Measurements from ENCODE around the gene SLC6A17.

Gene SLC6A17

DNA sequence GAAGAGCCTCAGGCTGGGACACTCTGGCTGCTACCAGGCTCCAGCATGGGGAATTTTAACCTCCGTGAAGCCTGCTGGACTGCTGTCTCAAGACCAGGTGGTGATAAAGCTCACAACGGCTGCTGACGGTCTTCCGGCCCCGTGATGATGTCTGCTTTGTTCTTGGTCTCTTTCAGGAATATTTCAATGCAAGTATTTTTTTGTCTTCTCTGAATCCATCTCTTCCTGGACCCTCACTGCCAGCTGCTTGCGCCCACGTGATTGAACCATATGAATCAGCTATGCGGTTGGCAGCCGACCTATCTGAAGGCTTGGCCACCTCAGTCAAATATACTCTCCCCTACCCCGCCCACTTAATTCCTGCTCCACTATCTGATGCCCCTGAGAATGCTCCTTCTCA is 14.6 kb upstream of the SLC6A17 start:
- DNase-seq: no peak

DNA sequence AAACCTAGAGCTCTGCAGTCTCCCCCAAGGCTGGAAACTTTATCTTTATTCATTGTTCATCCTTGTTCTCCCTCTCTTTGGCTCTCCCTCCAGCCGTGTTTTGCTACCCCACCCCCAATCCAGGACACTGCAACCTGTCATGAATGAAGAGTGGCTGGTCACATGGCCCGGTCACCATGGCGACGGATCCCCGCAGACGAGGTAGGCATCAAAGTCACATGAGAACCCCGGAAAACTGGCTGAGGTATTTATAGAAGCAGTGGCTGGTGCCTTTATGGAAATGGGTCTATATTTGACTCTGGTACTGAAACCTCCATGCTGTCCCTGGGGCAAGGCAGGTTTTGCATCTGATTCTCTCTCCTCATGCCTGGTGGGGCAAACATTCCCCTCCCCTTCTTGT is 13.4 kb upstream of the SLC6A17 start:
- DNase-seq: peak; percentile 24

DNA sequence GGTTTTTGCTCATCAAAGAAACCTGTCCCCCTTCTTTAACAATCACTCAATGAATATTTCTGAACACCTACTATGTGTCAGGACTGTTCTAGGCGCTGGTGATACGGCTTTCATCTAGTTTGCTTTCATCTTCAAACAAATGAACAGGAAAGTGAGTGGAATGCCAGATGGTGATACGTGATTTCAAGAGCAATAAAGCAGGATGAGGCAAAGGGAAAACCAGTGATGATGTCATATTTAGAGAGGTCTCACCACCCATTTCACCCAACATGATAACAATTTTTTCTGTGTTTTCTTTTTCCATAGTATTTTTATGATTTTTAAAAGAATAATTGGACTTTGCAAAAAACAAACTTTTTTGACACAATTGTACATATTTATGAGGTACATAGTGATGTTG is 11.3 kb upstream of the SLC6A17 start:
- no peak for DNase-seq

DNA sequence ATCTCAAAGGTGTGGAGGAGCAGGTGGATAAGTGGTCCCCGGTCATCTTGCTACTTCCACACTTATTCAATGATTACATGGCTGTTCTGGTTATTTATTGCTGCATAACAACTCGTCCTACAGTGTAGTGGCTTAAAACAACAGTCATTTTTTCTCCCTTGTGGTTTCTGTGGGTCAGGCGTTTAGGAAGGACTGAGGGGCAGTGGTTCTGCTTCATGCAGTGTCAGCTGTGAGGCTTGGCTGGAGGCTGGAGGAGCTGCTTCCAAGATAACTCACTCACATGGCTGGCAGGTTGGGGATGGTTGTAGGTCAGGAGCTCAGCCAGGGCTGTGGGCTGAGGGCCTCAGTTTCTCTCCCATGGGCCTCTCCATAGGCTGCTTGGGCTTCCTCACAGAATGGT is 5.9 kb upstream of the SLC6A17 start:
- no peak for DNase-seq

DNA sequence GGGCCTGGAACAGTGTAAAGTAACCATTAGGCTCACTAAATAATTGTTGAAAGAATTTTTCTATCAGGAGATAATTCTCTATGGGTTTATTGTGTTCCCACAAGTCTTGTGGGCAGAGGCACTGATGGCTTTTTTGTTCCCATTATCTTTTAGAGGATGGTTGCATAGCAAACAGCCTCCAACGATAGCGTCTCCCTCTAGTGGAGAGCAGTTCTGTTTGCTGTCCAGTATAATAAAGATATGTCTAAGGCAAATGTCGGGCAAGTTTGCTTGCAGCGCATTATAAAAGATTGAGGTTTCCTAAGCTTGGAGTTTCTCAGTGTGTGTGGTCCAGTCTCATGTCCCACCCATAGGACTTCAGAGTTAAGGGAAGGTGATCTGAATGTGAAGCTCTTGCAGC is 1.3 kb upstream of the SLC6A17 start:
- no peak for DNase-seq

DNA sequence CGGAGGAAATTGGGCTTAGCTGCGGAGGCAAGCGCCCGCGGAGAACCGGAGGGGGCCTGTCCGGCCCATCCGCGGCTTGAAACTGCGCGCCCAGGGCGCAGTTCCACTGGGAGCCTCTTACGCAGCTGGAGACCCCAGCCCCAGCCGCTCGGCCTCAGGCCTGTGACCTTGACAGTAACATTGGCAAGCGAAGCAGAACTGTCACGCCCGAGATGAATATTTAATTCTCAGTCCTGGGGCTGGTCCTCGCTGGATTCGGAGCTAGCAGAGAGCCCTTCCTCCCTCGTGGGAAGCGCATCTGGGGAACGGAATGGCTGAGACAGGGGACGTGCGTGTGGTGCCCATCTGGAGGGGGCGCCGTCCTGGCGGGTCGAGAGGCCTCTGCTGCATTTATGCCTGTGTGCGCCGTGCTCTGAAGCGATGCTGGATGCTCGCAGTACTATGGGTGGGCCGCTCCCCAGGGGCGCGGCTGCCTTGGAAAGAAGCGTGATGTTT is 928 bp downstream of the SLC6A17 start:
- DNase-seq: no peak

DNA sequence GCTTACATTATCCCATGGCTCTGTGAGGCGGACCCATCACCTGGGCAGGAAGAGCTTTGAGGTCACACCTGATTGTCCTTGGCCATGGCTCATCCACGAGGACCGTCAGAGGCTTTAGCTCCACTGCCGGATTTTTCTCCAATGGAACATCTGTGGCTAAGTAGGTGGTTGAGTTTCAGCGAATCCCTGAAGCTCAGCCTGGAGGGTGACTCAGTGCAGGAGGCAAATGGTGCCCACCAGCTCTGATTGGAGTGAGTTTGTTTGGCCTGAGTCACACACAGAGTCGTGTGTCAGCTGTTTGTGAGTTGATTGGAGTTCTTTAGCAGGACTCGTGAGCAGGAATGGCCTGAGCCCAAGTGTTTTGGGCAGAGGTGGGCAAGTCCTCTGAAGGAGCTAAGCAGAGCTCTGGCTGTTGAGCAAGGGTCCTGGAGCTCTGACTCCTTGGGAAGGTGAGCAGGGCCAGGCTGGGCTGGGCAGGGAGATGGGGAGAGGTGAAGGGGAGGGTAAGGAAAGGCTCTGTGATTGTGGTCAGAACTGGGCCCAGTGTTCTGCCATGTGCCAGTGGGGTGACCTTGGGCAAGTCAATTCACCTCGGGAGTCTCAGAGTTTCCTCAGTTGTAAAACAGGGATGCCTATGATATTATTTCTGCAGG is 2.0 kb downstream of the SLC6A17 start:
- no peak for DNase-seq

DNA sequence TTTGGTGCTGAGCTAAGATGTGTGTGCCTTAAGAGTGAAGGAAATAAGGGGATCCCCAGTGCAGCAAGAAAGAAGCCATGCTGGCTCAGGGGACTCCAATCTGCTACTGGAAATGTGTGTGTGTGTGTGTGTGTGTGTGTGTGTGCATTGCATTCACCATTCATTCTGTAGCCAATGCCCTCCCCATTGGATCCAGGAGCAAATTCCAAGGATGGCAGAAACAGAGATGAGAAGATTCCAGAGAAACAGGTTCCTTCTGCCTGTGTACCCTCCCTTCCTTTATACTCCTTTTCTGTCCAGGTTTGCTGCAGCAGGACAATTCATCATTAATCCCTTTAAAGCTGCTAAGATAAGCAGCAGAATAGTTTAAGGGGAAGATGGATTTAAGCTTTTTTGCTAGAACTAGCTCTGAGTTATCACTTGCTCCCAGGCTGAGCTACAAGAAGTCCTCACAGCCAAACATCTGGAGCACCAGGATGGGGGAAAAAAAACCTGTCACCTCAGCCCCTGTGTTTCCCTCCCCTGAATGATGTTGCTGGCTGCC is 3.2 kb downstream of the SLC6A17 start:
- DNase-seq: no peak

DNA sequence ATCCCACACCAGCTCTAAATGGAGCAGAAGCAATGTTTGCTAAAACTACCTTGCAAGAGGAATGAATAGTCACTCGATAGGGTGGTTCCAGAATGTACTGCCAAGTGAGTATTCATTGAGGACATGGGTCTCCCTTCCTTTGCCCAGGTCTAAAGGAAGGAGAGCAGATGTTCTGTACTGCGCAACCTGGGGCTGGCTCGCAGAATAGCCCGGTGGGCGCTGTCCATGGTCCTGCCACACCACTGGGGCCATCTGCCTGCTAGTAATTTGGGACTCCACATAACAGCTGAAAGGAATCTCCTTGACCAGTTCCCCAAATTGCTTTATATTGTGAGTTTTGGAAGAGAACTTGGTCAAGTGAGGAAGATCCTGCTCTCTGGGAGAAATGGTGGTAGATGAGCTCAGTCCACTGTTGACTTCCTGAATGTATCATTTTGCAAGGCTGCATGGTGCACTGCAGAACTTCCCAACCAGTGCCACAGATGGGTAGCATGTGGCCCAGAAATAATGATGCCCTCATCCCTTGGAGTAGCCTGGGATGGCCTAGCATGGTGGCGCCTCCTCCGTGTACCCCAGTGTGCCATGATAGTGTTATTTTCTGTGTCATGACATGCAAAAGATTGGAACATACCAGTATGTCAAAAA is 5.7 kb downstream of the SLC6A17 start:
- peak; percentile 49 for DNase-seq

DNA sequence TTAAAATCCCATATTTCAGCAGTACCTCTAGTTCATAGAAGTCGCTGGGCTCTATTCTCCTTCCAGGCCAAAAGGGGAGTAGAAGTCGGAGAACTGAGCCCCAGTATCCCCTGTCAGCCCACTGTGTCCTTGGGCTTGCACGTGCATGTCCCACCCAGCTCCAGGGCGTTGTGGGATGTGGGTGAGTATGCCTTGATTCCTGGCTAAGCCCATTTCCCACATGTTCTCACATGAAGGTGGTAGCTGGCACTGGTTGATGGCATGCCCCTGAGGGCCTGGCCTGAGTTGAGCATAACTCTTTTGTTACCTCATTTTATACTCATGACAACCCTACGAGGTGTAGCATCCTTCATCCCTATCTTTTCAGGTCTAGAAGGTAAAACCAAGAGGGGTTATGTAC is 8.0 kb downstream of the SLC6A17 start:
- no peak for DNase-seq

DNA sequence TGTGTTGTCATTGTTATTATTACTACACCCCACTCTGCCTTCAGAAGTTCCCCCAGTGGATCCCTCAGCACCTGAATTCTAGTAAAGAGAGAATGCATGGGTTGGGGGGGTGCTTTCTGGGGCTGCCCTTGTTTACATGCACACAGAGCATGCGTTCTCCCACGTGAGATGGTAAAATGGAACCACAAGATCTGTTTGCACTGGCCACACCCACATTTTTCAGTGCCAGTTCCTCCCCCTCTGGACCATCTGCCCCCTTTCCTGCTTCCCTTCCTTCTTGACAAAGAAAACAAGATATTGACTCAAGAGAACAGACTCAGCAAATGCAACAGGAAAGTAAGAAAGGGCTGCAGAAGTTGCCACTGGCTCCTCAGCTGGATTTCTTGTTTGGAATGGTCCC is 8.9 kb downstream of the SLC6A17 start:
- DNase-seq: no peak

DNA sequence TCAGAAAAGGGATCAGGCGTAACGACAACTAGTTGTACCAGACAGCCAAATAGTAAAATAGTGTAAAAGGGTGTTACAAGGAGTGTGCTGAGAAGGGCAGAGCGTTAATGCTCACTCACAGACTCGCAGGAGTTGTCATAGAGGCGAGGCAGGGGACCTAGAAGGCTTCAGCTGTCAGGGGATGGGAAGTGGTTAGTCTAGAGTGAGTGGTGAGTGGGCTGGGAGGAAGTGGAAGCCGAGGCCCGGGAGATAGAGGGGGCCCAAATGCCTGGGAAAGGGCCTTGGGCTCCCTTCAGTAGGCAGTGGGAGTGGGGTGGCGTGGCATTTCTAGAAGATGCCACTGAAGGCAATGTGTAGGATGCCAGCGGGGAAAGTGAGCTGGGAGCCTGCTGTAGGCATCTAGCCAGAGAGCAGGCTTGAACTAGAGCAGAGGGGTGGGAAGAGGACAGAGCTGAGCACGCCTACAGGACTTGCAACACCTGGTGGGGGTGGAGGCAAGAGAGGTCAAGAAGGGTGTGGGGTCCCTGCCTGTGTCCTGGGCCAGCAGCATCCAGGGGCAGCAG is 10.3 kb downstream of the SLC6A17 start:
- no peak for DNase-seq

DNA sequence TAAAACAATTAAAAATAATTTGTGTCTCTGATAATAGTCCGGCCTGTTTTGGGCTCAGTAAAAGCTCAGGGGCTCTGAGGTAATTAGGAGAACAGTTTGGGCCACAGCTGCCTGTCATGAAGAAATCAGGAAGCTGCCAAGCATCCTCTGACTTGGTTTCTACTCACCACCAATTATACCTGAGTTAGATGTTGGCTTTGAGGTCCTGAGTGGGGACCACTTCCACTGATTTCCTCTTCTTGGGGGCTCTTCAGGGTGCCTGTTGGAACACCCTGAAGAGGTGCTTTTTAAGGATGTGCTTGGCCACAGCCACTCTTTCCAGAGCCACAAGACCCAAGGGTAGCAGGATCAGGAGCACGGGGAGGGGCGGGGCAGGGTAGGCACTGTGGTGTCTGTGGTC is 10.9 kb downstream of the SLC6A17 start:
- DNase-seq: no peak

DNA sequence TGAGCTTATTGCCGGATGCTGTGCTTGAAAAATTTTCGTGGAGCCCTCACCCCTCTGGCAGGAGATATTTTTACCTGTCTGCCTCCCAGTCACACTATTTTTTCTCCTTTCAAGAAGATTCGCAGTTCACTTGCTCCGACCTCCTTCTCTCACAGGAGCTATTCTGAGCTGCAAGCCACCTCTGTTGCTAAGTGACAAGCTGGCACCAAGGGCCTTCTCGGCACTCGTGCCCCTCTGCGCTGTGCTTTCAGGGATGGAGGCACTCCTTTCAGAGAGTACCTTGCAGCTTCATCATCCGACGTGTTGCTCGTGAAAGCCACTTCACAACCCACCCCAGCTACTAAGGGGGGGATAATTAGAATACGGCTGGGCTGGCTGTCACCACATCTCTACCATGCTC is 11.6 kb downstream of the SLC6A17 start:
- no peak for DNase-seq

DNA sequence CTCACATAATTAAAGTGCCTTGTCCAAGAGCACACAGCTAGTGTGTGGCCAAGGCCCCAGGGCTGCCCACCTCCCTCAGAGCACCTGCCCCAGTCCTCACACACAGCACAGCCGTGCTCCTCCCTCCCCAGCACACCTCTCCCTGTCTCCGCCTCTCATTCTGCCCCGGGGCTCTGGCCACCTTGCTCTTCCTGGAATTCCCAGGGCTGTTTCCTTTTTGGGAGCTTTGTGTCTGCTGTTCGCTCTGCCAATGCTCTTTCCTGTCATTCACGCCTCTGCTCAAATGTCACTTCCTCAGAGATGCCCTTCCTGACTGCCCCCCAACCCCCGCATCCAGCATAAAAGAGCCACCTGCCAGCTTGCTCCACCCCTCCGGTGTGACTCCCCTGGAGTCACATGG is 13.3 kb downstream of the SLC6A17 start:
- no peak for DNase-seq

DNA sequence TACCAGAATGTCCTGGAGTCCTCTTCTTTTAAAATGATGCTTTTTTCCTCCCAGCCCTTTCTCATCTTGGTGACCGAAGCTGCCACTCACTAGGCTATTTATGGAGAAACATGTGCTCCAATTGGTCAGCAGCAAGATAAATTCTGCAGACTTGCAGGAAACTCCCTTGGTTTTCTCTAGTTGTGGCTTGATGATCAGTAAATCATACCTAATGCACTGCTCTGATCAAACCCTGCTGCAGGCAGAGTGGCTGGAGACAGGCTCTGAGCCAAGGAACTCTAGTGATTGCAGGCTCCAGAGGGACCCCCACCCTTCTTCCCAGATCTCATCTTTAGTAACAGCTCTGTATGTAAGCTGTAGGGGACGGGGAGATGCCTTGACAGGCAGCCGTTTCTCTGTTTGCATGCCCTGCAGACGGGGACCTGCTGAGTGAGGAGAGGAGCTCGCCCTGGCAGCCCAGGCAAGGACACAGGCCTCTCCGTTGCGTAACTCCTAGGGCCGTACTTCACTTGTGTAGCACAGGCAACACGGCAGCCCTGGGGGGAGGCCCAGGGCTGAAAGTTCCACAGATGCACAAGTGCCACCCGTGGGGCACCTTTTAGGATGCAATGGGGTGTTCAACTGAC is 14.5 kb downstream of the SLC6A17 start:
- no peak for DNase-seq

DNA sequence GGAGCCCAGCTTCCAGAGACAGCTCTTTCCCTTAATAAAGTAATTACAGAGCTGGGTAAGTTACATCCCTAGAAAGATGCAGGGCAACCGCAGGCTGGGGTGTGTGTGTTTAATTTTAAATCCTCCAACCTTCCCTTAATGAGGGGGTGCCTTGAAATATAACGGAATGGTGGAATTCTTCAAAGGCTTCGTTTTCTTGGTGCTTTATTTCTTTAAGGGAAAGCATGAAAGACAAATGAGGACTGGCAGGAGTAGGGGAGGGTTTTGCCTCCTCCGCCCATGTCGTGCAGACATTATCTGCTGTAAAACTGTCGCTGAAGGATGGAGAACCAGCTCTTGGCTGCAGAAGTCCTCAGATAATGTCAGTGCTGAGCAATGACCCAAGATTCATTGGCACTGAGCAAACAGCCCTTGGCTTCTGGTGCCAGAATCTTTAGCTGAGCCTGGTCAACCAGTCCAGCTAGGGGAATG is 15.5 kb downstream of the SLC6A17 start:
- DNase-seq: no peak

DNA sequence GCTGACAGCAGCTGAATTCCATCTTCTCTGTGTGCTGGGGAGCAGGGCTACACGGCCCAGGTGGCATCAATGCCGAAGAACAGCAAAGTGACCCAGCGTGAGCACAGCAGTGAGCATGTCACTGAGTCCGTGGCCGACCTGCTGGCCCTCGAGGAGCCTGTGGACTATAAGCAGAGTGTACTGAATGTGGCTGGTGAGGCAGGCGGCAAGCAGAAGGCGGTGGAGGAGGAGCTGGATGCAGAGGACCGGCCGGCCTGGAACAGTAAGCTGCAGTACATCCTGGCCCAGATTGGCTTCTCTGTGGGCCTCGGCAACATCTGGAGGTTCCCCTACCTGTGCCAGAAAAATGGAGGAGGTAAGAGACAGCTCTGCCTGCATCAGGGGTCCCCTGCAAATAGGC is 16.6 kb downstream of the SLC6A17 start:
- no peak for DNase-seq

DNA sequence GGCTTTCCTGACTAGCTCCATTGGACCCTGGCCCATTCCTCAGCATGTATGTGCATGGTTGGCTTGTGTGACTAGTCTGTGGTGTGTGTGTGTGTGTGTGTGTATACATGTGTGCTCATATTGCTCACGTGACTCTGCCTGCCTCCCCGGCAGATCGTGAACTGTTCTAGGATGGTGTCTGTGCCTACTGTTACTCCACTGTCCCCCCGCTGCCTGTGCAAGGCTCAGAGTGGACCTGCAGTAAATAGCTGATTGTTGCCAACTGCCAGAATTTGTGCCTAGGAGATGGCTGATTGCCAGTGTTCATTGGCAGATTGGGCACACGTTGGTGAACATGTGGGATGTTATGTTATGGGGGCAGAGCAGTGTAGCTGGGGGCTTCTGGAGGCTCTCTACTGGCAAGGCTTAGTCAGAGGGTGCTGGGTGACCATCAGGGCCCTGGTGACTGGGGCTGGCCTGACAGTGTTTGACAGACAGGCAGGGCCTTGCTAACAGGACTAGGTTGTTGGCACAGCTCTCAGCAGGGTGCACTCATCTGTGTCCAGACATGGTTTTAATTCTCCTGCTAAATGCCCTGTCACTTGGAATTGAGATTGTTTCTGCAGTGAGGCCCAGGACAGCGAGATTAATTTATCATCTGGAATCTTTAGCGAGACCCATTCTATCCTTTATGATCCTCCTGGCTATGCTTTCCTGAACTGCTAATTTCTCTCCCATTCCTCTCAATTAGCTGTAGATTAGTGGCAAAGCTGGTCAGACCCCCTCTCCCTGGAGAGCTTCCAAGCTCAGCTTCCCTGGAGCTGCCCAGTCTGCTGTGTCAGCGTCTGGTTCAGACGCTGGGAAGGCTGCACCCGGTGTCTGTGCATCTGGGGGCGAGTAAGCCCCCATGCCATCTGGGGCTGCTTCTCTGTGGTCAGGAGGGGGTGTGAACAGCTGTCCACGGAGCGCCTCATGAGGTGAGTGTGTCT is 20.8 kb downstream of the SLC6A17 start:
- DNase-seq: no peak

DNA sequence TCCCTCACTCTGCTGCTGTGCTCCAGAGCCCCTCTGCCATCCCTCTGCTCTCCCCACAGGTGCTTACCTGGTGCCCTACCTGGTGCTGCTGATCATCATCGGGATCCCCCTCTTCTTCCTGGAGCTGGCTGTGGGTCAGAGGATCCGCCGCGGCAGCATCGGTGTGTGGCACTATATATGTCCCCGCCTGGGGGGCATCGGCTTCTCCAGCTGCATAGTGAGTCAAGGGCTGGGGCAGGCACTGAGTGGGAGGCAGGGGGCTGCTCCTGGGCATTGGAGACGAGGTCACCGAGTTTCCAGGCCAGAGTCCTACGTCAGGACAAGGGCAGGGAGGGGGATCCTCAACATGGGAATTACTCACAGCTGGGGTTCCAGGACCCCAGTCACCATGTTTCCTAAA is 21.7 kb downstream of the SLC6A17 start:
- DNase-seq: no peak

DNA sequence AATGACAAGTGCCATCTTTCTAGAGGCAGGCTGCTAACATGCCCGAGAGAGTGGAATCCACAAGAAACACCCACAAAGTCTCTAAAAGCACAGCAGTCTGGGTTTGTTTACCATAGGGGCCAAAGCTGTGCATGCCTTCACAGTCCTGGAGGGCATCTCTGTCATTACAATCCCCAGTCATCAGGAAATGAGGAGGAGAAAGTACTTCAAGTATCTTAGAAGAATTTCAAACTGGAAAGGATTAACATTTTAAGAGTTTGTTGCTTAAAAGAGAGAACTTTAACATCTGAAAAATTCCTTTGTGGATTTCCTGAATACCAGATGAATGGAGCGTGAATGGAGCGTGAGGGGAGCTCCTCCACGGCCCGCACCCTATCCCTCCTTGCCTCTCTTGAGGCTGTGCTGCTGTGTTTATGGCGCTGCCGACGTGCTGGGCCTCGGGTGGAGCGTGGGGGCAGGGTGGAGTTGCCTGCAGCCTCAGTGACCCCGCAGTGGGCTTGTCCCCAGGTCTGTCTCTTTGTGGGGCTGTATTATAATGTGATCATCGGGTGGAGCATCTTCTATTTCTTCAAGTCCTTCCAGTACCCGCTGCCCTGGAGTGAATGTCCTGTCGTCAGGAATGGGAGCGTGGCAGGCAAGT is 23.3 kb downstream of the SLC6A17 start:
- no peak for DNase-seq

DNA sequence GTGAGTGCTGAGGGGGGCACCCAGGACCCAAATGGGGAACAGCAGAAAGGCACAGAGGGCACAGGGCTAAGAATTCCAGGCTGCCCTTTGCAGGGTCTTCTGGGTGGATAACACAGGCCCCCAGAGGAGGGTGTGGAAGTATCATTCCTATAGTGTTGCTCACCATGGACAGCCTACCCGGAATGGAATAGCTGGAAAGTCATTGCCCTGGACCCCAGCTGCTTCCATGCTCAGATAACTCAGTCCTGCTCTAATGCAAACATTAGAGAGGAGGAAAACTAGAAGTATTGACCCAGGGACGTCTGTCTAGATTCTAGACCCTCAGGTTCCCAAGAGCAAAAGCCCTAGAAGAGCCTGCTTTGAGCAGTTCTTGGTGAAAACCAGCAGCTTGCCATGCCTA is 24.7 kb downstream of the SLC6A17 start:
- DNase-seq: no peak

Measured in CD4-positive, alpha-beta T cell treated with Interleukin-17A for 4 hours (primary cell).